Thymus (tissue), 11 donors: ENCODE results near the gene AKIRIN1. TPM values are rescaled to one million over a fixed set of nuclear protein-coding genes. Genes with fewer than 3 reads are reported as not detected.
"Not testable (repeated sequence)": the region's sequence is repeated elsewhere in the genome, so short reads cannot be mapped to it uniquely, and the experiment has no call there.

ENCODE experiments used
- DNase-seq, 9 donors: peaks; one replicate each; pipeline ENCODE4 v3.0.0-alpha.2; 2013; ENCODE audit warnings: low spot score in 9 of 9, low read depth in 6 of 9, missing footprints in 1 of 9
- H3K27ac ChIP-seq, 2 donors: one replicate each; pipeline ENCODE4 v1.5.1; 2013; ENCODE audit warnings: control low read depth in 1 of 2, low read depth in 1 of 2, low read length in 1 of 2, mild to moderate bottlenecking in 1 of 2, moderate library complexity in 1 of 2
- H3K27me3 ChIP-seq, 2 donors: one replicate each; pipeline ENCODE4 v1.5.1; 2013; ENCODE audit warnings: low read length in 1 of 2; ENCODE audit not compliant: control insufficient read depth in 2 of 2, insufficient read depth in 1 of 2
- H3K36me3 ChIP-seq, 2 donors: one replicate each; pipeline ENCODE4 v1.5.1; 2013; ENCODE audit warnings: low read length in 1 of 2, mild to moderate bottlenecking in 1 of 2, moderate library complexity in 1 of 2; ENCODE audit not compliant: control insufficient read depth in 2 of 2, insufficient read depth in 2 of 2
- H3K4me1 ChIP-seq, 2 donors: one replicate each; pipeline ENCODE4 v1.5.1; 2013; ENCODE audit warnings: low read length in 2 of 2; ENCODE audit not compliant: control insufficient read depth in 2 of 2, insufficient read depth in 2 of 2
- H3K4me3 ChIP-seq, 2 donors: one replicate each; pipeline ENCODE4 v1.5.1; 2013; ENCODE audit warnings: low read length in 2 of 2, control low read depth in 1 of 2, mild to moderate bottlenecking in 1 of 2
- H3K9me3 ChIP-seq, 2 donors: one replicate each; pipeline ENCODE4 v1.5.1; 2013; ENCODE audit warnings: low read length in 1 of 2, mild to moderate bottlenecking in 1 of 2; ENCODE audit not compliant: control insufficient read depth in 2 of 2, insufficient read depth in 1 of 2
- WGBS: extraction: QIAGEN DNeasy Blood & Tissue Kit; methylation state at CpG from one replicate; pipeline ENCODE4 v1.1.7; 2013; 5-methylcytosine and 5-hydroxymethylcytosine counted together
- polyA plus RNA-seq: library from polyadenylated mRNA; stranded (reverse); fragments of 200-250 nt; gene quantifications from one replicate; pipeline ENCODE4 v1.2.3, GENCODE V29; 2013
- total RNA-seq: library from RNA; stranded (reverse); fragments of 120-200 nt; gene quantifications from one replicate; pipeline ENCODE4 v1.2.4, GENCODE V29; 2013
- donor health status: healthy.

The AKIRIN1 gene
- total and polyA plus RNA-seq, 2 donors, result 40.3 to 44.2 TPM

DNA sequence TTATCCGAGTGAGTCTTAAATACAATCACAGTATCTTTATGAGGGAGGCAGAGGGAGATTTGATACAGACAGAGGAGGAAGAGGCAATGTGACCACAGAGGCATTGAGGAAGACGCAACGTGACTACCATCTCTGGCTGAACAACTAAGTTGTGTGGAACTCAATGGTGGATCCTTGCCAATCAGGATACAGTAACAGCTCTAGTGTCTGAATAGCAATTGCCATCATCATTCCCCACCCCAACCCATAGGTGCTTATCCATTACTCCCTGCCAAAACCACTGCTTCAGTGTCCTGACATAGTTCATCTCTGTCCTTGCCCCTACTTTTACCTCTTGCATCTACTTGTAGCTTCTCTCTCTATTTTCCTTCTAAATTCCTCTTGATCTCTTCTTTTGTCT, 29.0 kb upstream of the AKIRIN1 start:
- Histone ChIP-seq H3K27me3 (no peaks in the 10 kb centered on the region), H3K36me3 (no peaks in the 10 kb centered on the region), H3K9me3 (no peaks in the 10 kb centered on the region), H3K4me1 (no peaks in the 10 kb centered on the region), H3K4me3 (no peak overlapping the region), H3K27ac (no peak overlapping the region)
- 93% methylated on average over 3 of the region's 3 CpGs for WGBS
- no peak for DNase-seq

DNA sequence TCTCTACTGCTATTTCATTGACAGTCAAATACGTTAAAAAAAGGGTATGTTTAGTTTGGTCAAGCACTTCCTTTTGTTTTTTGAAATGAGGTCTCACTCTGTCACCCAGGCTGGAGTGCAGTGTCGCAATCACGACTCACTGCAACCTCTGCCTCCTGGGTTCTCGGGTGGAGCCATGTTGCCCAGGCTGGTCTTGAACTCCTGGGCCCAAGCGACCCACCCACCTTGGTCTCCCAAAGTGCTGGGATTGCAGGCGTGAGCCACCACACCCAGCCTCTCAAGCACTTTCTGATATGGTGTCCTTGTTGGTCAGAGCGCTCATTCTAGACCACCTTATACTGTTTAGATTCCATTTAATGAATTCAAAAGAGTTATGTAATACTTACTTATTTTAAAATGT, 28.5 kb upstream of the AKIRIN1 start:
- no peaks in the 10 kb centered on the region for H3K27me3 ChIP-seq
- H3K9me3 ChIP-seq, result no peaks in the 10 kb centered on the region
- H3K4me3 ChIP-seq, result no peak overlapping the region
- H3K27ac ChIP-seq, result no peak overlapping the region
- no peaks in the 10 kb centered on the region for H3K4me1 ChIP-seq
- no peak for DNase-seq
- H3K36me3 ChIP-seq, result no peaks in the 10 kb centered on the region
- 89% methylated on average over 7 of the region's 7 CpGs for WGBS

DNA sequence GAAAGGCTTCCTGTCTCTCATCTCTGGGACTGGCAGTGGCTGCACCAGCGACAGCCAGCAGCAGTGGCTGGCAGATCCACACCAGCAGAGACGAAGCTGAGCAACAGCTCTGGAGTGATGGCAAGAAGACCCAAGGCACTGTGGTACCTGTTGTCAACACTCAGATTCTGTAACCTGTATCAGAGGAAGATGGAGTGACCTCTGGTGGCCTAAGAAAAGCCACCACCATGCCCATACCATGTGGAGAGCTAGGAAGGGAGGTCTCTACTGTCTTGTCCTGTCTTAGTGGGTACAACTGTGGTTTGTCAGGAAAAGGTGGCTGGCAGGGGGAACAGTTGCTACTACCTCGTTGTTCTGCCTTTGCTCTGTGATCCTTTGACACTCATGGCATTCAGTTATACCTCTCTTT, 26.9 kb upstream of the AKIRIN1 start:
- H3K9me3 ChIP-seq, result no peaks in the 10 kb centered on the region
- H3K27ac ChIP-seq, result no peak overlapping the region
- no peaks in the 10 kb centered on the region for H3K36me3 ChIP-seq
- no peak overlapping the region for H3K4me3 ChIP-seq
- 65% methylated on average over 3 of the region's 3 CpGs for WGBS
- DNase-seq, result peak in 2 of 9 donors; percentile 4 to 6
- no peaks in the 10 kb centered on the region for H3K27me3 ChIP-seq
- H3K4me1 ChIP-seq, result no peaks in the 10 kb centered on the region

DNA sequence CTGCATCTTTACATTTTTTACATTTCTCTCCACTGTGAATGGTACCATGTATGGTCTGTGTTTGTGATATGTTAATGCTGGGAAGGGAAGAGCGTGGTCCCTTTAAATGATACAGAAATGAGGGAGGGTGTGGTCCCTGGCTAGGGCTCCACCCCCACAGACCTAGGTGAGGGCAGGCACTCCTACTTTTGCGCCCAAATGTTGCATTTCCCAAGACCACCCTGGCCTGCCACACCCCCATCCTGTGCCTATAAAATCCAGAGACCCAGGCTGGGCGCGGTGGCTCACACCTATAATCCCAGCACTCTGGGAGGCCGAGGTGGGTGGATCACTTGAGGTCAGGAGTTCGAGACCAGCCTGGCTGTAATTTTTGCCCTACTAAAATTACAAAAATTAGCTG, 17.9 kb upstream of the AKIRIN1 start:
- not testable (repeated sequence) for H3K36me3 ChIP-seq, H3K9me3 ChIP-seq, DNase-seq, H3K27me3 ChIP-seq, H3K4me3 ChIP-seq, H3K27ac ChIP-seq, H3K4me1 ChIP-seq
- 77% methylated on average over 6 of the region's 6 CpGs for WGBS

DNA sequence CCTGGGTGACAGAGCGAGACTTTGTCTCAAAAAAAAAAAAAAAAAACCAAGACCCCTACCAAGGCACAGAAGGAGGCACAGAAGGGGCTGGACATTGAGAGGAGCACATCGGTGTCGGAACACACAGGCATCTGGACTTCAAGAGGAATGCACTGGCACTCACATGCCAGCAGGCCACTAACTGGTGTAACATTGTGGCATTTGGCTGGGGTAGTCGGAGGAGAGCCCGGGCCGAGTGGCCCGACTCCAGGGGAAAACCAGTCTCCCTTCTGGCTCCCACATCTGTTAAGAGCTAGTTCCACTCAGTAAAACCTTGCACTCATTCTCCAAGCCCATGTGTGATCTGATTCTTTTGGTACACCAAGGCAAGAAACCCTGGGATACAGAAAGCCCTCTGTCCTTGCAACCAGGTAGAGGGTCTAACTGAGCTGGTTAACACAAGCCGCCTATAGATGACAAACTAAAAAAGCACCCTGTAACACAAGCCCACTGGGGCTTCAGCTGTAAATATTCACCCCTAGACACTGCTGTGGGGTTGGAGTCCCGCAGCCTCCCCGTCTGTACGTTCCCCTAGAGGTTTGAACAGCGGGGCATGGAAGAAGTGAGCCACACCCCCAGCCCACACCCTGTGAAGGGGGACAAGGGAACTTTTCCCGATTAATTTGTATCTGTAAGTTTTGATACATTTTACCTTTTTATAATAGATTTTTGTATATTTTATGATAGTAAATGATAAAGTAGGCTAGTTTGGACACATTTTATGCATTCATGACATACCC, 17.2 kb upstream of the AKIRIN1 start:
- Histone ChIP-seq H3K36me3 (no peaks in the 10 kb centered on the region), H3K27ac (no peak overlapping the region), H3K4me3 (no peak overlapping the region), H3K9me3 (peaks cover 4 to 13% of the 10 kb centered on the region in 2 donors), H3K27me3 (no peaks in the 10 kb centered on the region), H3K4me1 (peaks cover 0 to 4% of the 10 kb centered on the region in 2 donors)
- DNase-seq, result no peak
- 93% methylated on average over 13 of the region's 13 CpGs for WGBS

DNA sequence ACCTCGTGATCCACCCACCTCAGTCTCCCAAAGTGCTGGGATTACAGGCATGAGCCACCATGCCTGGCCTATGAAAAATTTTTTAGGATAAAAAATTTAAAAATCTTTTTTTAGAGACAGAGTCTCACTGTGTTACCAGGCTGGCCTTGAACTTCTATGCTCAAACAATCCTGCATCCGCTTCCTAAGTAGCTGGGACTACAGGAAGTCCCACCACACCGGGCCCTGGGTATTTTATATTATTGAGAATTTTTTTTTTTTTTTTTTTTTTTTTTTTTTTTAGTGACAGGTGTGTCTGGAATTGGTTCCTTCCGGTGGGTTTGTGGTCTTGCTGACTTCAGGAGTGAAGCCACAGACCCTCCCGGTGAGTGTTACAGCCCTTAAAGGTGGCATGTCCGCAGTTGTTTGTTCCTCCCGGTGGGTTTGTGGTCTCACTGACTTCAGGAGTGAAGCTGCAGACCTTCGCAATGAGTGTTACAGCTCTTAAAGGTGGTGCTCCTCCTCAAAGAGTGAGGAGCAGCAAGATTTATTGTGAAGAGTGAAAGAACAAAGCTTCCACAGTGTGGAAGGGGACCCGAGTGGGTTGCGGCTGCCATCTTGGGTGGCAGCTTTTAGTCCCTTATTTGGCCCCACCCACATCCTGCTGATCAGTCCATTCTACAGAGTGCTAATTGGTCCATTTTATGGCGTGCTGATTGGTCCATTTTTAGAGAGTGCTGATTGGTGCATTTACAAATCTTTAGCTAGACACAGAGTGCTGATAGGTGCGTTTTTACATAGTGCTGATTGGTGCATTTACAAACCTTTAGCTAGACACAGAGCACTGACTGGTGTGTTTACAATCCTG, 13.5 kb upstream of the AKIRIN1 start:
- H3K27me3 ChIP-seq, H3K4me1 ChIP-seq, H3K36me3 ChIP-seq, H3K27ac ChIP-seq, H3K4me3 ChIP-seq: not testable (repeated sequence)
- peak in 3 of 9 donors; percentile 31 to 77 (median 44) for DNase-seq
- WGBS, result 33% methylated on average over 12 of the region's 12 CpGs
- H3K9me3 ChIP-seq, result peaks cover 4 to 15% of the 10 kb centered on the region in 2 donors

DNA sequence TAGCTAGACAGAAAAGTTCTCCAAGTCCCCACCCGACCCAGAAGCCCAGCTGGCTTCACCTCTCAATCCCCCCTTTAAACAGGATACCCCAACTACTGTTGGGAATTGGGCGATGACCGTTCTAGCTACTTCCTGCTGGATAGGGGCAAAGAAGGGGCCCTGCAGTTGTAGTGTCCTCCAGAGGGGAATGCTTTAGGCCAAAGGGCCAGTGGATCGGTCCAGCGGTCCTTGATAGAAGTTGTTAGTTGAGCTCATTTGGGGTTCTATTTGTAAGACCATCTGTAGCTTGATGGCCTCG, 12.9 kb upstream of the AKIRIN1 start:
- 95% methylated on average over 6 of the region's 6 CpGs for WGBS
- H3K9me3 ChIP-seq, result peaks cover 4 to 15% of the 10 kb centered on the region in 2 donors
- not testable (repeated sequence) for DNase-seq, H3K4me1 ChIP-seq, H3K27me3 ChIP-seq, H3K4me3 ChIP-seq, H3K36me3 ChIP-seq, H3K27ac ChIP-seq

DNA sequence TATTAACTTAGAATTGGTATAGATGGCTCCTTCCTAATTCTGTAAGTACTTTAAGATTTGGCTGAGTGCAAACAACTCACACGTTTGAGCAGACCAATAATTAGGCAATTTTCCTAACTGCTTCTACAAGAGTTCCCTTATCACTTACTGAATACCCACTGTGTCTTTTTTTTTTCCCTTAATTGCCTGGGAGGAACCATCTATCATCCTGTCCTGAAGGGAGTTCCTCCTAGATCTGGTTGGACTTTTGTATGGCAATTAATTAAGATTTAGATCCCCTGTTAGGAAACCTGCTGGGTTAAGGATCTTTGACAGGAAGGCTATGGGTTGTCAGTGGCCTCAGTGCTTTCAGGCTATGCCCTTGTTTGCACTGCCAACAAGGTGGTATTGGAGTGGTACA, 11.7 kb upstream of the AKIRIN1 start:
- not testable (repeated sequence) for DNase-seq, H3K4me3 ChIP-seq, H3K4me1 ChIP-seq, H3K27ac ChIP-seq, H3K27me3 ChIP-seq, H3K36me3 ChIP-seq
- H3K9me3 ChIP-seq, result peaks cover 4 to 15% of the 10 kb centered on the region in 2 donors
- WGBS, result 49% methylated on average over 1 of the region's 1 CpG

DNA sequence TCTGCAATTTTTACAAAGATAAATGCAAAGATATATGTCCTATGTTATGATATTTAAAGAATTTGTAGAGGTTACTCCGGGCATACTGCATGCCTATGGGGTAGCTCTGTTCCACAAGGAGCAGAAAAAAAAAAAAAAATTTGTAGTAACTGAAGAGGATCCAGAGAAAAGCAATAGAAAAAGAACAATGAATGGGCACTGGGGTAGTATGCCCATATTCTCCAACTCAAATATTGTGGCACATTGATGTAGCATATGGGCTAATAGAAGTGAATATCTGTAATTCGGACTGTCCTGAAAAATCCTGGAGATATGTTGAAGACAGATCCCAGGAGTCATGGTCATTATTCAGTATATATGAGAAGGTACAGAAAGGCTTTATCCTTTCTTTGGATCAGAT, 1.1 kb upstream of the AKIRIN1 start:
- Histone ChIP-seq H3K27ac (peak overlapping the region in 1 of 2 donors; percentile 91), H3K9me3 (no peaks in the 10 kb centered on the region), H3K4me1 (peaks cover 13 to 16% of the 10 kb centered on the region in 2 donors), H3K4me3 (no peak overlapping the region), H3K27me3 (no peaks in the 10 kb centered on the region), H3K36me3 (peaks cover 4 to 6% of the 10 kb centered on the region in 2 donors)
- DNase-seq, result no peak
- WGBS, result 95% methylated on average over 2 of the region's 2 CpGs
